ENCODE data around the gene KCNQ1. TPM values are rescaled to one million over a fixed set of nuclear protein-coding genes. Genes with fewer than 3 reads are reported as not detected.

Gene KCNQ1
- total RNA-seq, 1 donor from 2014 or later, result 52.9 TPM

DNA sequence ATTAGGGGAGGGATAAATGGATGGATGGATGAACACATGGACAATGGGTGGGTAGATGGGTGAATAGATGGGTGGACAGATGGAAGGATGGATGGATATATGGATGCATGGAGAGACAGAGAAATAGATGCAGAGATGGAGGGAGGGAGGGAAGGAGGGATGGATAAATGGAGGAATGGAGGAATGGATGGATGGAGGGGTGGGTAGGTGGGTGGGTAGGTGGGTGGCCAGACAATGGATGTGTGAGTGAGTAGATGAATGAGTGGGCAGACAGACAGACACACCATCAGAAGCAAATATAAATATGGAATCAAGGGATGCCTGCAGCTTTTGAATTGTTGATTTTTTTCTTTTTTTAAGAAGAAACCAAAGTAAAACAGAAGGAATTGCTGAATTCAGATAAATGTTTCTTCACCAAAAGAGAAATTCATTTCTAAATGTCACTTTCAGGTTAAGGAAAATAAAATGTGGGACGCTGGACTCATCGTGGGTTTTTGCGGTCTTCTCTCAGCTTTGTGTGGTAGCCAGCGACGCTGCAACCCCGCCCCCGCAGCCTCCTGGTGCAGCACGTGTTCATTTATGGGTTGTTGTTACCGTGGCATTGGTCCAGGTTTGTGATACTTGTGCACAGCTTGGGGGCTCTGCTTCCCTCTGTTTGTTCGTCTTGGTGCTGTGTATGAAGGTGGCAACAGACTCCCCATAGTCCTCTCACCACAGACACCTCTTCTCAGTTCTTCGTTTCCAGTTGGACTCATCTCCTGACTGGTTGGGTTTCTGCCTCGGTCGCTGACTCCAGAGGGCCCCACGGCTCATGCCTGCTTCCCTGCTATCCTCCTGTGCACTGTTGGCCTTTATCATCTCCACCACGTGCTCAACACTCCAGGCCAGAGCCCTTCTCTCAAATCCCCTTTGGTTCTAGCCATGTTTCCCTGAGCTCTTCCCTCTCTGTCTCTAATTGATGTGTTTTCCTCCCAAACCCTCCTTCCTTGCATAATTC is 364.3 kb downstream of the KCNQ1 start:
- H3K36me3 ChIP-seq, result no peaks in the 10 kb centered on the region
- H3K27ac ChIP-seq, result no peak overlapping the region

DNA sequence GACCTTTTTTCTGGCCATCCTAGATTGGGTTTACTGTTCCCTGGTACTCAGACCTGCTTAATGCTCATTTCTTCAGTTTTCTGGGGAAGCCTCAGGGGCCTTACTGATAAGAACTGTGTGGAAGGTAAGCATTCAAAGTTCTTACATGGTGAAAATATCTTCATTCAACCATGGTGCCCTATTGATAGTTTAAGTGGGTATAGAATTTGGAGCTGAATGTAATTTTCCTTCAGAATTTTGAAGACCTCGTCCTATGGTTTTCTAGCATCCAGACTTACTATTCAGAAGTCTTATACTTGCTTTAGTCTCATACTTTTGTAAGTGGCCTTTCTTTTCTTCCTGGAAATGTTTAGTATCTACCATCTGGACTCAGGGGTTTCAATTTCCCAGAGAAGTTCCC is 365.0 kb downstream of the KCNQ1 start:
- H3K36me3 ChIP-seq, result no peaks in the 10 kb centered on the region
- H3K9me3 ChIP-seq, result no peaks in the 10 kb centered on the region
- peaks cover 41% of the 10 kb centered on the region for H3K4me1 ChIP-seq
- no peak for ATAC-seq
- H3K27ac ChIP-seq, result no peak overlapping the region
- intact Hi-C loops (cut with DNase I), result loop anchor here (10.0 kb wide), 1 partner anchor 75 kb away; the partner anchor contains the start of gene CDKN1C
- TF ChIP-seq, protein P1, sequence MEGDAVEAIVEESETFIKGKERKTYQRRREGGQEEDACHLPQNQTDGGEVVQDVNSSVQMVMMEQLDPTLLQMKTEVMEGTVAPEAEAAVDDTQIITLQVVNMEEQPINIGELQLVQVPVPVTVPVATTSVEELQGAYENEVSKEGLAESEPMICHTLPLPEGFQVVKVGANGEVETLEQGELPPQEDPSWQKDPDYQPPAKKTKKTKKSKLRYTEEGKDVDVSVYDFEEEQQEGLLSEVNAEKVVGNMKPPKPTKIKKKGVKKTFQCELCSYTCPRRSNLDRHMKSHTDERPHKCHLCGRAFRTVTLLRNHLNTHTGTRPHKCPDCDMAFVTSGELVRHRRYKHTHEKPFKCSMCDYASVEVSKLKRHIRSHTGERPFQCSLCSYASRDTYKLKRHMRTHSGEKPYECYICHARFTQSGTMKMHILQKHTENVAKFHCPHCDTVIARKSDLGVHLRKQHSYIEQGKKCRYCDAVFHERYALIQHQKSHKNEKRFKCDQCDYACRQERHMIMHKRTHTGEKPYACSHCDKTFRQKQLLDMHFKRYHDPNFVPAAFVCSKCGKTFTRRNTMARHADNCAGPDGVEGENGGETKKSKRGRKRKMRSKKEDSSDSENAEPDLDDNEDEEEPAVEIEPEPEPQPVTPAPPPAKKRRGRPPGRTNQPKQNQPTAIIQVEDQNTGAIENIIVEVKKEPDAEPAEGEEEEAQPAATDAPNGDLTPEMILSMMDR (IDR thresholded peaks at IDR 0.05), result no peak
- H3K4me3 ChIP-seq, result no peak overlapping the region
- H3K27me3 ChIP-seq, result no peaks in the 10 kb centered on the region
- no peak for DNase-seq

More for the DNA sequence above, 364.3 kb downstream of the KCNQ1 start:
- DNase-seq (no peak), ATAC-seq (no peak)
- intact Hi-C loops (cut with DNase I), result loop anchor here (10.0 kb wide), 1 partner anchor 76 kb away; the partner anchor contains the start of gene CDKN1C
- Histone ChIP-seq H3K4me3 (no peak overlapping the region), H3K27me3 (no peaks in the 10 kb centered on the region), H3K9me3 (no peaks in the 10 kb centered on the region), H3K4me1 (peaks cover 41% of the 10 kb centered on the region)
- TF ChIP-seq, protein P1 (IDR thresholded peaks at IDR 0.05), result no peak

DNA sequence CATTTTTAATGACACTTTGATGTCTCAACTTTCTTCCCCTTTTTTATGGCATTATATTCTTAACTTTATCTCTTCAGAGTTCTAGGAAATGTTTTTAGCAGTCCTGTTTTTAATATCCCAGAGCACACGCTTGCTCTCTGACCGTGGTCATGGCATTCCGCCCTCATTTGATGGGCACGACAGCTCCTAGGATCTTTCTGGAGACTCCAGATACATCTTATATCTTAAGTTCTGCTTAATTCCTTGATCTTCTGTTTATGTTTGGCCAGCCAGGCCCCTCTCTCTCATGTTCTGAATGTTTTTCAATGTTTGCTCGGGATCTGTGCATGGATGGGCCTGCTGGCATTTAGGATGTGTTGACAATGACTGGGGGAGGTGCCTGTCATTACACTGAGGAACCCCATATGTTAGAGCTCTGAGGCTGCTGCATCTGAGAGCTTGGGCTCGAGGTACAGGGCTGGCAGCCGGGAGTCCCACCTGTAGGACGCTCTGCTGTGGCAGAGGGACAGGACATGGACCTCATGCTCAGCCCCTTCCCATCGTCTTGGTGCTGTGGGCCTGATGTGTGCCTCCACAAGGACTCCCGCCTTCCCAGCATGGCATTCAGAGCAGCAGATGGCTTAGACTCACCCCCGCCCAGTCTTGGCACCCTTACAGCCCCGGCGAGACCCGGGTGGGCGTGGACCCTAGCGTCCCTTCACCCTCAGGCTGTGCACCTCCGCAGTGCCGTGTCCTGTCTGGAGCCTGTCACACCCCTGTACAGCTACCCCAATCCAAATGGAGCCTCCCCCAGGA is 365.8 kb downstream of the KCNQ1 start:
- intact Hi-C loops (cut with DNase I), result no loop called here
- peak overlapping the region; percentile 32 for H3K27ac ChIP-seq
- peaks cover 41% of the 10 kb centered on the region for H3K4me1 ChIP-seq

DNA sequence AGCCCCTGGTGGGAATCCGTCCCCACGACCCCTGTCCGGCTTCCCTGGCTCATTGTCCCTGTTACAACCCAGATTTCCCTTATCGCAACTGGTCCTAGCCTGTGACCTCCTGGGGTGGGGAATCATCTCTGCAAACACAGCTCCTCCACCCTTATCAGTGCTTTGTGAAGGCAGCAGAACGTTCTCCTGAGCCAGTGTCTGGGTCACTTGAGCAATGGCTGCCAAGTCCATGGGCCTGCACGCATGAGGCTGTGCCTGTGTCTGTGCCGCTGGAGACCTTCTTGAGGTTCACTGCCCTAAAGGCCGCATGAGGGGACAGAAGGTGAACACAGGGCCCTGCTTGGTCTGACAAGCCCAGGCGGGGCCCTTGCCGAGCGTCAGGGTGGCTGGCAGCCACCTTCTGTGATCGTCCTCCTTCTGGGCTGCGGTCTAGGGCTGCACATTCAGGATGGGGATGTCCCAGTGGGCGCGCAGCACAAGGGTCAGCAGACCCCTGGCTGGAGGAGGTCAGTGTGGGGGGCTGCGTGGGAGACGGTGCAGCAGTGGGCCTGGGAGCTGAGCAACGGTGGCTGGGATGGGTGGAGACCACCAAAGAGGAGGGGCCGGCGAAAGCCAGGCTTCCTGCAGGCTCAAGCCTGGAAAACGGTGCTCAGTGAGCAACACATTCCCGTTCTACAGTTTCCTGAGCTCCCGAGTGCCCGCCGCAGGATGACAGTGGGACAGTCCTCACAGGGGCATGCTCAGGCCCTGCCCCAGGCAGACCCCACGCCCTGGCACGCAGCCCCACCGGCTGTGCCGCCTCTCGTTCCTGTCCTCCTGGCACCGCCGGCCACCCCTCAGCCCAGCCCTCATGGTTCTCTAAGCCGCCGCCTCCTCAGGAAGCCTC is 366.6 kb downstream of the KCNQ1 start:
- intact Hi-C loops (cut with DNase I), result no loop called here
- DNase-seq, result peak; percentile 62
- no peaks in the 10 kb centered on the region for H3K36me3 ChIP-seq
- ATAC-seq, result no peak
- peaks cover 37% of the 10 kb centered on the region for H3K4me1 ChIP-seq
- peak overlapping the region; percentile 32 for H3K27ac ChIP-seq
- TF ChIP-seq, protein P1 (IDR thresholded peaks at IDR 0.05), result no peak
- no peaks in the 10 kb centered on the region for H3K9me3 ChIP-seq
- no peak overlapping the region for H3K4me3 ChIP-seq
- no peaks in the 10 kb centered on the region for H3K27me3 ChIP-seq

More for the DNA sequence above, 365.8 kb downstream of the KCNQ1 start:
- Histone ChIP-seq H3K27me3 (no peaks in the 10 kb centered on the region), H3K36me3 (no peaks in the 10 kb centered on the region), H3K9me3 (no peaks in the 10 kb centered on the region), H3K4me3 (no peak overlapping the region)
- DNase-seq, result peak; percentile 56
- ATAC-seq, result no peak
- TF ChIP-seq, protein P1 (IDR thresholded peaks at IDR 0.05), result no peak

Measured in upper lobe of right lung (tissue), 1 donor.